Suprapubic skin (tissue), 4 donors: ENCODE results near the gene ARHGEF3.

Source experiments
- POLR2A ChIP-seq, 2 donors: fragments of 450-650 bp; IDR thresholded peaks; one replicate each; pipeline ENCODE4 v1.6.1; 2017; ENCODE audit warnings: antibody characterized with exemption in 2 of 2, mild to moderate bottlenecking in 2 of 2, moderate library complexity in 2 of 2
- POLR2AphosphoS5 ChIP-seq, 3 donors: sonication (generic); formaldehyde crosslinking; IDR thresholded peaks; one replicate each; pipeline ENCODE4 v1.6.1; 2017; ENCODE audit warnings: antibody characterized with exemption in 3 of 3
- TF ChIP-seq, protein P1 (sequence below), 2 donors: fragments of 200-600 bp in 1 of 2; fragments of 450-650 bp in 1 of 2; sonication (generic) in 1 of 2; IDR thresholded peaks; one replicate each; pipeline ENCODE4 v1.5.1; 2016 to 2019; ENCODE audit warnings: antibody characterized with exemption in 2 of 2, mild to moderate bottlenecking in 1 of 2, moderate library complexity in 1 of 2

DNA sequence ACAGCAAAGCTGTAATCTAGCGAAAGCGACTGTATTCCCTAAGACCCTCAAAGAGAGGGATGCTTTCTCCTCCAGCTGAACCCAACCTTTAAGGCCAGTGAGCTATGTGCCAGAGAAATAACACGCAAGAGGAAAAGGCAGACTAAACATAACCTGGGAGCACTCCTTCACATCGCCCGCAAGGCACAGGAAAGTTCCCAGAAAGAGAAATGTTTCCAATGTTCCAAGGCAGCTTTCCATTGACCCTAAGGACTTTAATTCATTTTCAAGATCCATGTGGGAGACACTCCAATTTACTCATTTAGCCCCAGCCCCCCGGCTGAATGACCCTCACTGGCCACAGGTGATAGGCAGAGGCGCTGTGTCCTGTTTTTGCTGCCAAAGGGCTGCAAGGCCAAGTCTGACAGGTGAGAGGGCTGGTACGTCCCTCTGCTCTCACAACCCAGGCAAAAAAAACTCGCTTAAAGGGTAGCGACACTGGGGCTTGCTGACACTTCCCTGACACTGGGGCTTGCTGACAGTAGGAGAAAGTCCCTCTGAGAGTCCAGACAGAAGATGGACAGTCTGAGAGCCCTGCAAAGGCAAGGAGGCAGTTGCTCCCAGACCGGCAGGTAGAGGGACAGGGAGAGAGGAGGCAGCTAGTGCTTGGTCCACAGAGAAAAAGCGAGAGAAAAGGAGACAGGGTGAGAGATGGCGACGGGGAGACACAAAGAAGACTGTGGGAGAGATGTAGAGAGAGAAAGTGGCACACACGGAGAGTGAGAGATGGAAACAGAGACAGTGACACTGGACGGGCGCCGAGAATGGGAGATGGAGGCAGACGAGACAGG is 702 bp downstream of the ARHGEF3 start:
- TF ChIP-seq, protein P1, sequence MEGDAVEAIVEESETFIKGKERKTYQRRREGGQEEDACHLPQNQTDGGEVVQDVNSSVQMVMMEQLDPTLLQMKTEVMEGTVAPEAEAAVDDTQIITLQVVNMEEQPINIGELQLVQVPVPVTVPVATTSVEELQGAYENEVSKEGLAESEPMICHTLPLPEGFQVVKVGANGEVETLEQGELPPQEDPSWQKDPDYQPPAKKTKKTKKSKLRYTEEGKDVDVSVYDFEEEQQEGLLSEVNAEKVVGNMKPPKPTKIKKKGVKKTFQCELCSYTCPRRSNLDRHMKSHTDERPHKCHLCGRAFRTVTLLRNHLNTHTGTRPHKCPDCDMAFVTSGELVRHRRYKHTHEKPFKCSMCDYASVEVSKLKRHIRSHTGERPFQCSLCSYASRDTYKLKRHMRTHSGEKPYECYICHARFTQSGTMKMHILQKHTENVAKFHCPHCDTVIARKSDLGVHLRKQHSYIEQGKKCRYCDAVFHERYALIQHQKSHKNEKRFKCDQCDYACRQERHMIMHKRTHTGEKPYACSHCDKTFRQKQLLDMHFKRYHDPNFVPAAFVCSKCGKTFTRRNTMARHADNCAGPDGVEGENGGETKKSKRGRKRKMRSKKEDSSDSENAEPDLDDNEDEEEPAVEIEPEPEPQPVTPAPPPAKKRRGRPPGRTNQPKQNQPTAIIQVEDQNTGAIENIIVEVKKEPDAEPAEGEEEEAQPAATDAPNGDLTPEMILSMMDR (IDR thresholded peaks at IDR 0.05) = no peak
- TF ChIP-seq POLR2A (IDR thresholded peaks at IDR 0.05) (no peak), POLR2AphosphoS5 (IDR thresholded peaks at IDR 0.05) (no peak)
